H1 (cell line): ENCODE data around the gene KIF11. TPM values are rescaled to one million over a fixed set of nuclear protein-coding genes. Genes with fewer than 3 reads are reported as not detected.

Experiments
- CTCF ChIA-PET: fragments of 300-600 bp; sonication (Branson Sonifier 250); formaldehyde crosslinking; loops from one replicate; lab custom pipeline; 2021; ENCODE audit not compliant: partially characterized antibody; lab: Charles Lee
- POLR2A ChIA-PET: fragments of 300-600 bp; sonication (Branson Sonifier 250); formaldehyde crosslinking; loops from one replicate; lab custom pipeline; 2021; ENCODE audit warnings: inconsistent platforms; ENCODE audit not compliant: partially characterized antibody; lab: Charles Lee
- DNase-seq, 2 experiments: peaks; one replicate each; pipeline versions ENCODE4 v3.0.0 to v3.0.0-alpha.2; 2010 to 2022; ENCODE audit warnings: low spot score in 2 of 2, low read depth in 1 of 2, mixed read lengths in 1 of 2
- FAIRE-seq: peaks from 2 replicates; lab custom pipeline; 2011; peaks lifted over from hg19 to GRCh38; lab: Jason Lieb, UNC
- H2AFZ ChIP-seq: 2 replicates; pipeline ENCODE4 v1.8.1; 2012; ENCODE audit warnings: low read length, inconsistent platforms
- H2AK5ac ChIP-seq: 2 replicates; pipeline ENCODE4 v1.6.1; 2013; ENCODE audit warnings: low read depth, low read length
- H2BK120ac ChIP-seq: replicated peaks from 2 replicates; pipeline ENCODE3; 2013; ENCODE audit warnings: low read depth, low read length, inconsistent platforms
- H2BK12ac ChIP-seq: 2 replicates; pipeline ENCODE4 v1.6.1; 2013; ENCODE audit warnings: low read depth, low read length
- H2BK15ac ChIP-seq: 2 replicates; pipeline ENCODE4 v1.6.1; 2013; ENCODE audit warnings: low read length
- H2BK20ac ChIP-seq: 2 replicates; pipeline ENCODE4 v1.6.1; 2013; ENCODE audit warnings: low read length
- H2BK5ac ChIP-seq: 2 replicates; pipeline ENCODE4 v1.6.1; 2013; ENCODE audit warnings: low read depth, low read length
- H3K14ac ChIP-seq: 2 replicates; pipeline ENCODE4 v1.6.1; 2013; ENCODE audit warnings: inconsistent platforms; ENCODE audit not compliant: insufficient read length
- H3K18ac ChIP-seq: 2 replicates; pipeline ENCODE4 v1.6.1; 2013; ENCODE audit warnings: low read length; ENCODE audit errors: extremely low read depth
- H3K23ac ChIP-seq: 2 replicates; pipeline ENCODE4 v1.6.1; 2013; ENCODE audit warnings: inconsistent platforms; ENCODE audit not compliant: insufficient read length
- H3K23me2 ChIP-seq: 2 replicates; pipeline ENCODE4 v1.6.1; 2013; ENCODE audit warnings: low read depth, low read length
- H3K27ac ChIP-seq: 2 replicates; pipeline ENCODE4 v1.6.1; 2011; ENCODE audit warnings: low read depth, low read length, inconsistent platforms
- H3K27me3 ChIP-seq, 4 experiments: replicated peaks in 1 of 4; 1 replicate in 1 of 4; 2 replicates in 3 of 4; pipeline versions ENCODE4 v1.6.1 to v1.8.1; 2011 to 2013; ENCODE audit warnings: low read length in 3 of 4, mild to moderate bottlenecking in 3 of 4, inconsistent platforms in 2 of 4, mixed read lengths in 2 of 4, moderate library complexity in 1 of 4; ENCODE audit not compliant: control insufficient read depth in 3 of 4, insufficient read depth in 3 of 4; ENCODE audit errors: extremely low read depth in 1 of 4
- H3K36me3 ChIP-seq, 4 experiments: 2 replicates each; pipeline versions ENCODE4 v1.6.1 to v1.8.1; 2011 to 2013; ENCODE audit warnings: mild to moderate bottlenecking in 4 of 4, low read length in 3 of 4, moderate library complexity in 2 of 4, control low read depth in 1 of 4, inconsistent platforms in 1 of 4; ENCODE audit not compliant: insufficient read depth in 4 of 4, control insufficient read depth in 2 of 4
- H3K4ac ChIP-seq: replicated peaks from 2 replicates; pipeline ENCODE3; 2013; ENCODE audit warnings: low read length, low read depth, mixed read lengths, inconsistent platforms; ENCODE audit not compliant: insufficient read length
- H3K4me1 ChIP-seq, 4 experiments: replicated peaks in 1 of 4; 1 replicate in 1 of 4; 2 replicates in 3 of 4; pipeline versions ENCODE4 v1.6.1 to v1.8.1; 2011 to 2013; ENCODE audit warnings: low read length in 3 of 4, inconsistent platforms in 2 of 4, mixed read lengths in 1 of 4; ENCODE audit not compliant: insufficient read depth in 4 of 4, control insufficient read depth in 3 of 4
- H3K4me2 ChIP-seq, 2 experiments: 2 replicates each; pipeline versions ENCODE4 v1.6.1 to v1.8.1; 2011 to 2013; ENCODE audit warnings: low read depth in 2 of 2, low read length in 2 of 2, control low read depth in 1 of 2, inconsistent platforms in 1 of 2, mild to moderate bottlenecking in 1 of 2; ENCODE audit not compliant: insufficient read depth in 1 of 2
- H3K4me3 ChIP-seq, 4 experiments: fragments of 200-600, 300-600 bp in 1 of 4; sonication (generic), shearing (Covaris generic), sonication (Bioruptor Twin) in 1 of 4; 2 replicates each; pipeline versions ENCODE4 v1.5.1 to v1.8.1; 2011 to 2016; ENCODE audit warnings: low read length in 4 of 4, low read depth in 3 of 4, control low read depth in 2 of 4, inconsistent platforms in 2 of 4, mild to moderate bottlenecking in 2 of 4, mixed read lengths in 1 of 4, moderate library complexity in 1 of 4; ENCODE audit not compliant: insufficient read depth in 2 of 4; ENCODE audit errors: extremely low read depth in 1 of 4
- H3K56ac ChIP-seq: replicated peaks from 2 replicates; pipeline ENCODE3; 2013; ENCODE audit warnings: low read depth, mild to moderate bottlenecking, mixed read lengths, low read length, inconsistent platforms; ENCODE audit not compliant: insufficient read length
- H3K79me1 ChIP-seq: 2 replicates; pipeline ENCODE4 v1.6.1; 2013; ENCODE audit warnings: low read depth, low read length, control low read depth
- H3K79me2 ChIP-seq, 2 experiments: 2 replicates each; pipeline versions ENCODE4 v1.6.1 to v1.8.1; 2012 to 2013; ENCODE audit warnings: low read length in 2 of 2, mild to moderate bottlenecking in 2 of 2, inconsistent platforms in 1 of 2; ENCODE audit not compliant: insufficient read depth in 2 of 2, control insufficient read depth in 1 of 2
- H3K9ac ChIP-seq, 4 experiments: replicated peaks in 1 of 4; 1 replicate in 1 of 4; 2 replicates in 3 of 4; pipeline versions ENCODE4 v1.6.1 to v1.8.1; 2011 to 2013; ENCODE audit warnings: low read depth in 3 of 4, low read length in 3 of 4, control low read depth in 2 of 4, mild to moderate bottlenecking in 2 of 4, moderate library complexity in 2 of 4, inconsistent platforms in 1 of 4; ENCODE audit errors: extremely low read depth in 1 of 4
- H3K9me3 ChIP-seq, 2 experiments: 2 replicates each; pipeline versions ENCODE4 v1.6.1 to v1.8.1; 2012 to 2013; ENCODE audit warnings: mild to moderate bottlenecking in 2 of 2, moderate library complexity in 2 of 2, control low read depth in 1 of 2, inconsistent platforms in 1 of 2, low read depth in 1 of 2, low read length in 1 of 2, mixed read lengths in 1 of 2; ENCODE audit not compliant: insufficient read depth in 2 of 2
- H4K20me1 ChIP-seq, 2 experiments: replicated peaks in 1 of 2; 2 replicates each; pipeline versions ENCODE3 to v1.8.1; 2011 to 2013; ENCODE audit warnings: inconsistent platforms in 2 of 2, low read length in 2 of 2, mild to moderate bottlenecking in 1 of 2; ENCODE audit not compliant: insufficient read depth in 2 of 2, control insufficient read depth in 1 of 2
- H4K5ac ChIP-seq: 2 replicates; pipeline ENCODE4 v1.6.1; 2013; ENCODE audit warnings: low read length, low read depth, mixed read lengths, inconsistent platforms; ENCODE audit not compliant: insufficient read length
- H4K8ac ChIP-seq: 2 replicates; pipeline ENCODE4 v1.8.0; 2013; ENCODE audit warnings: mild to moderate bottlenecking, moderate library complexity, low read length, inconsistent platforms; ENCODE audit not compliant: insufficient read depth; ENCODE audit errors: extremely low read depth
- H4K91ac ChIP-seq: replicated peaks from 2 replicates; pipeline ENCODE3; 2013; ENCODE audit warnings: low read length, mixed read lengths, inconsistent platforms; ENCODE audit not compliant: insufficient read length
- CHD2 ChIP-seq: IDR thresholded peaks from 2 replicates; pipeline ENCODE4 v1.6.1; 2012; ENCODE audit warnings: low read length, improper control_type of control experiment
- EP300 ChIP-seq, 2 experiments: IDR thresholded peaks; 1 replicate in 1 of 2; 2 replicates in 1 of 2; pipeline ENCODE4 v1.6.1; 2011 to 2012; ENCODE audit warnings: low read depth in 2 of 2, low read length in 2 of 2, mild to moderate bottlenecking in 2 of 2, borderline replicate concordance in 1 of 2, inconsistent platforms in 1 of 2, moderate library complexity in 1 of 2
- HDAC2 ChIP-seq, 2 experiments: fragments of 300-600 bp in 1 of 2; sonication (generic) in 1 of 2; IDR thresholded peaks; 2 replicates each; pipeline ENCODE4 v1.6.1; 2011 to 2012; ENCODE audit warnings: low read depth in 2 of 2, low read length in 2 of 2, mild to moderate bottlenecking in 2 of 2, moderate library complexity in 2 of 2, borderline replicate concordance in 1 of 2, inconsistent platforms in 1 of 2
- NANOG ChIP-seq: IDR thresholded peaks from 2 replicates; pipeline ENCODE4 v1.6.1; 2011; ENCODE audit warnings: low read length, low read depth, mild to moderate bottlenecking, inconsistent platforms; ENCODE audit not compliant: insufficient read depth, poor library complexity, severe bottlenecking
- SIN3A ChIP-seq, 2 experiments: IDR thresholded peaks in 1 of 2; conservative IDR thresholded peaks in 1 of 2; 2 replicates each; pipeline ENCODE4 v1.6.1; 2011 to 2012; ENCODE audit warnings: low read length in 2 of 2, improper control_type of control experiment in 1 of 2, low read depth in 1 of 2, mild to moderate bottlenecking in 1 of 2
- SP1 ChIP-seq: IDR thresholded peaks from 2 replicates; pipeline ENCODE4 v1.6.1; 2011; ENCODE audit warnings: low read depth, low read length
- YY1 ChIP-seq: IDR thresholded peaks from 2 replicates; pipeline ENCODE4 v1.6.1; 2011; ENCODE audit warnings: low read depth, mild to moderate bottlenecking, low read length
- WGBS, 2 experiments: shearing (Covaris generic) in 1 of 2; methylation state at CpG; one replicate each; pipeline versions ENCODE4 v1.1.6 to v1.1.7; 2013 to 2015; ENCODE audit warnings: low lambda C conversion rate in 2 of 2, mixed read lengths in 2 of 2, inconsistent platforms in 1 of 2, low coverage in 1 of 2, missing lambda C conversion rate in 1 of 2; ENCODE audit not compliant: insufficient replicate concordance in 2 of 2, insufficient coverage in 1 of 2, insufficient read length in 1 of 2; ENCODE audit errors: extremely low coverage in 1 of 2, missing lambda C conversion rate in 1 of 2; 5-methylcytosine and 5-hydroxymethylcytosine counted together
- polyA plus RNA-seq, 7 experiments: library from polyadenylated mRNA; depleted of rRNA in 3 of 7; stranded (reverse) in 5 of 7; unstranded in 2 of 7; fragments of >200 nt in 5 of 7; fragments of 200-250 nt in 2 of 7; gene quantifications; 1 replicate in 5 of 7; 2 replicates in 1 of 7; 4 replicates in 1 of 7; pipeline versions ENCODE4 v1.2.1 to v1.2.3, GENCODE V29; 2011 to 2013; ENCODE audit warnings: missing spikeins in 2 of 7, mixed read lengths in 2 of 7
- total RNA-seq: library from RNA; stranded (reverse); fragmentation: NEBNext Ultra II Directional; extraction: Animal tissue kit (Norgen Biotek cat#: 25700); gene quantifications from 2 replicates; pipeline ENCODE4 v1.2.1, GENCODE V29; 2021
- TF ChIP-seq, protein P1 (sequence below): IDR thresholded peaks from 2 replicates; pipeline ENCODE4 v1.6.1; 2012; ENCODE audit warnings: low read length, inconsistent platforms

KIF11 gene
- total and polyA plus RNA-seq, 2 of the 8 experiments (the other 6 are each of a cell fraction or from before 2014, with no cell fraction given), result 11.1 to 59.2 TPM

DNA sequence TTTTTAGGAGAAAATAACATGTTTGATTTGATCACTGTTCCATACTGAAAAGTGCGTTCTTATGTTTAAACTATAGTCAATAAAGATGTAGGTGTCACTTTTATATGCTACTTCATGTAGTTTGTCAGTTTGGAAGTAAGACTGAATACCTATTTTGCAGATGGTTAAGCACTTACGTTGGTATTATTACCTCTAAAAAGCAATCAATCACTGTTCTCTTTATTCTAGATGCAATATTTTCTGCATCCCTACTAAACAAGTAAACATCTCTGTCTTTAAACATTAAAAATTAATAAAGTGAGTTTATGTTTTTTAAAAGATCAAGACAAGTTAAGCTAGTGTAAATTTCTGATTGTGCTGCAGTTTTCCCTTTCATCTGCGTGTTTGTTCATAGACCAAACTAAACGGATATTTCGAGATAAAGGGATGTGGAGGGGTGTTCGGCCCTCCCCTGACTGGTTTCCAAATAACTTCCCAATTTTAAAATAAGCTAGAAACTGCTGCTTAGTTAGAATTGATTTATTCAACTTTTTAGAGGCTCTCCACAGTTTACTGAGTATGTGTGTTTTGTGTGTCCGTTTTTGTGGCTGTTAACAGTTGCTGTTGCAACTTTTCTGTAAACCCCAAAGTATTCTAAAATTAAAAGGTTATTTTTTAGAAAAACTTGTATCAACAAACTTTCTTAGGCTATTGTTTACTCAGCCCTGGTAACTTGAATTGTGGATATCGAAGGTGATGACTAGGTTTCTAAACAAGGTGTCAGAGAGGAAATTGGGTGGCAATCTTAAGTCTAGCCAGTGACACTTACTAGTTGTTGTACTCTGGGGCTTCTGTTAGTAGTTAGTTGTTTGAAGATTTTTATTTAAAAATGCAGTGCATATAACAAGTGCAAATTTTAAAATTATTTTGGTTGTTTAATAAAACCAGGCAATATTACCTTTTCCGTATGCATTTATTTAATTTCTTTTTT lies 974 bp downstream of the KIF11 start:
- peaks cover 5% of the 10 kb centered on the region for H3K23me2 ChIP-seq
- H3K27ac ChIP-seq, result peak overlapping the region; percentile 84; the same call in 1 of the 2 replicates
- peak overlapping the region; percentile 56 to 85 (median 81) for H3K9ac ChIP-seq
- peak overlapping the region; percentile 84 to 89 for H3K4me2 ChIP-seq
- H3K79me2 ChIP-seq, result peaks cover 47 to 57% of the 10 kb centered on the region in 2 experiments
- H2AK5ac ChIP-seq, result no peak overlapping the region
- H3K9me3 ChIP-seq, result no peaks in the 10 kb centered on the region
- no peak overlapping the region for H4K91ac ChIP-seq
- H3K14ac ChIP-seq, result no peak overlapping the region
- DNase-seq (no peak), FAIRE-seq (no peak)
- no peaks in the 10 kb centered on the region for H3K36me3 ChIP-seq
- no peak overlapping the region for H2BK12ac ChIP-seq
- no peak overlapping the region for H2BK15ac ChIP-seq
- H4K8ac ChIP-seq, result no peak overlapping the region
- peaks cover 2% of the 10 kb centered on the region; the same call in 1 of the 2 replicates for H3K79me1 ChIP-seq
- H3K56ac ChIP-seq, result no peak overlapping the region
- no peak overlapping the region for H3K18ac ChIP-seq
- H3K4me3 ChIP-seq, result peak overlapping the region; percentile 85 to 96 (median 88)
- no peak overlapping the region for H2AFZ ChIP-seq
- no peak overlapping the region for H3K4ac ChIP-seq
- no peak overlapping the region for H2BK5ac ChIP-seq
- POLR2A ChIA-PET, result interaction anchor here (1.1 to 3.8 kb wide), 2 partner anchors 20 kb away, joined by 5 to 34 read pairs; partner anchors contain the start of gene IDE
- H4K20me1 ChIP-seq, result peaks cover 2 to 6% of the 10 kb centered on the region in 2 experiments
- no peak overlapping the region for H2BK20ac ChIP-seq
- peak overlapping the region; percentile 21 for H4K5ac ChIP-seq
- H3K23ac ChIP-seq, result no peak overlapping the region
- CTCF ChIA-PET, result no interaction called here
- WGBS, 2 experiments, result 10% methylated on average over 9 of the region's 9 CpGs; no CpG with 5 or more reads in 1 of the 2 experiments
- no peaks in the 10 kb centered on the region for H3K27me3 ChIP-seq
- H2BK120ac ChIP-seq, result no peak overlapping the region
- peaks cover 0 to 4% (median 2%) of the 10 kb centered on the region in 4 experiments; a peak in 3 of 7 replicates for H3K4me1 ChIP-seq
- no peak for TF ChIP-seq NANOG
- no peak for TF ChIP-seq CHD2
- TF ChIP-seq, protein P1, sequence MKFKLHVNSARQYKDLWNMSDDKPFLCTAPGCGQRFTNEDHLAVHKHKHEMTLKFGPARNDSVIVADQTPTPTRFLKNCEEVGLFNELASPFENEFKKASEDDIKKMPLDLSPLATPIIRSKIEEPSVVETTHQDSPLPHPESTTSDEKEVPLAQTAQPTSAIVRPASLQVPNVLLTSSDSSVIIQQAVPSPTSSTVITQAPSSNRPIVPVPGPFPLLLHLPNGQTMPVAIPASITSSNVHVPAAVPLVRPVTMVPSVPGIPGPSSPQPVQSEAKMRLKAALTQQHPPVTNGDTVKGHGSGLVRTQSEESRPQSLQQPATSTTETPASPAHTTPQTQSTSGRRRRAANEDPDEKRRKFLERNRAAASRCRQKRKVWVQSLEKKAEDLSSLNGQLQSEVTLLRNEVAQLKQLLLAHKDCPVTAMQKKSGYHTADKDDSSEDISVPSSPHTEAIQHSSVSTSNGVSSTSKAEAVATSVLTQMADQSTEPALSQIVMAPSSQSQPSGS, result no peak
- TF ChIP-seq YY1, result no peak
- TF ChIP-seq EP300 (IDR thresholded peaks at IDR 0.05; ENCODE audit: borderline replicate concordance in 1 of 2, low read depth in 2 of 2, low read length in 2 of 2), result no peak
- TF ChIP-seq SP1, result no peak
- no peak for TF ChIP-seq SIN3A (conservative IDR thresholded peaks at IDR 0.05 in 1 of 2, IDR thresholded peaks at IDR 0.05 in 1 of 2; ENCODE audit: low read depth in 1 of 2, low read length in 2 of 2)
- no peak for TF ChIP-seq HDAC2 (IDR thresholded peaks at IDR 0.05; ENCODE audit: borderline replicate concordance in 1 of 2, low read depth in 2 of 2, low read length in 2 of 2)
